Measurements from ENCODE around the gene TBC1D16.
"Not testable (repeated sequence)": the region's sequence is repeated elsewhere in the genome, so short reads cannot be mapped to it uniquely, and the experiment has no call there.

The TBC1D16 gene

GRCh38 chr17:79994602-79995001 is 41.1 kb downstream of the TBC1D16 start:
- no peak for TF ChIP-seq POLR2A (IDR thresholded peaks at IDR 0.05; ENCODE audit: low read depth, low read length)
- FAIRE-seq (no peak), DNase-seq (ENCODE audit: insufficient read length, low spot score) (no peak)

GRCh38 chr17:79994228-79994569 is 41.5 kb downstream of the TBC1D16 start:
- not testable (repeated sequence) for DNase-seq (ENCODE audit: insufficient read length, low spot score); FAIRE-seq

GRCh38 chr17:79993390-79994227 is 42.1 kb downstream of the TBC1D16 start:
- no peak for TF ChIP-seq POLR2A (IDR thresholded peaks at IDR 0.05; ENCODE audit: low read depth, low read length)
- peak; percentile 95 for DNase-seq (ENCODE audit: insufficient read length, low spot score)
- FAIRE-seq: no peak

GRCh38 chr17:79992649-79993389 is 42.9 kb downstream of the TBC1D16 start:
- no peak for TF ChIP-seq POLR2A (IDR thresholded peaks at IDR 0.05; ENCODE audit: low read depth, low read length)
- DNase-seq (ENCODE audit: insufficient read length, low spot score): no peak
- no peak for FAIRE-seq

- DNase-seq (ENCODE audit: insufficient read length, low spot score) (no peak), FAIRE-seq (no peak)
- TF ChIP-seq POLR2A (IDR thresholded peaks at IDR 0.05; ENCODE audit: low read depth, low read length): no peak
These were observed 43.6 kb downstream of the TBC1D16 start for GRCh38 chr17:79991924-79992648.

GRCh38 chr17:79991140-79991923 is 44.3 kb downstream of the TBC1D16 start:
- FAIRE-seq (no peak), DNase-seq (ENCODE audit: insufficient read length, low spot score) (peak; percentile 91)
- no peak for TF ChIP-seq POLR2A (IDR thresholded peaks at IDR 0.05; ENCODE audit: low read depth, low read length)

- FAIRE-seq (no peak), DNase-seq (ENCODE audit: insufficient read length, low spot score) (no peak)
- TF ChIP-seq POLR2A (IDR thresholded peaks at IDR 0.05; ENCODE audit: low read depth, low read length): no peak
These were observed 45.0 kb downstream of the TBC1D16 start for GRCh38 chr17:79990704-79991103.

- no peak for DNase-seq (ENCODE audit: insufficient read length, low spot score)
- no peak for FAIRE-seq
- TF ChIP-seq POLR2A (IDR thresholded peaks at IDR 0.05; ENCODE audit: low read depth, low read length): no peak
These were observed 45.5 kb downstream of the TBC1D16 start for GRCh38 chr17:79990051-79990592.

GRCh38 chr17:79989106-79989835 is 46.4 kb downstream of the TBC1D16 start:
- no peak for DNase-seq (ENCODE audit: insufficient read length, low spot score)
- TF ChIP-seq POLR2A (IDR thresholded peaks at IDR 0.05; ENCODE audit: low read depth, low read length): no peak
- no peak for FAIRE-seq

GRCh38 chr17:79988185-79988971 is 47.3 kb downstream of the TBC1D16 start:
- no peak for TF ChIP-seq POLR2A (IDR thresholded peaks at IDR 0.05; ENCODE audit: low read depth, low read length)
- peak; percentile 87 for DNase-seq (ENCODE audit: insufficient read length, low spot score)
- FAIRE-seq: no peak

GRCh38 chr17:79987935-79988184 is 47.8 kb downstream of the TBC1D16 start:
- no peak for TF ChIP-seq POLR2A (IDR thresholded peaks at IDR 0.05; ENCODE audit: low read depth, low read length)
- DNase-seq (ENCODE audit: insufficient read length, low spot score) (no peak), FAIRE-seq (no peak)

GRCh38 chr17:79987187-79987934 is 48.3 kb downstream of the TBC1D16 start:
- TF ChIP-seq POLR2A (IDR thresholded peaks at IDR 0.05; ENCODE audit: low read depth, low read length): no peak

More at GRCh38 chr17:79987187-79987934, 48.3 kb downstream of the TBC1D16 start:
- FAIRE-seq: no peak
- no peak for DNase-seq (ENCODE audit: insufficient read length, low spot score)
